Mucosa of stomach (tissue), 1 donor: ENCODE data around the gene STIP1.
"Not testable (repeated sequence)": the region's sequence is repeated elsewhere in the genome, so short reads cannot be mapped to it uniquely, and the experiment has no call there.

Source experiments
- H3K27me3 ChIP-seq: one replicate; pipeline ENCODE4 v1.7.0; 2013; ENCODE audit warnings: mild to moderate bottlenecking, low read length; ENCODE audit not compliant: control insufficient read depth, insufficient read depth
- H3K36me3 ChIP-seq: one replicate; pipeline ENCODE4 v1.7.0; 2013; ENCODE audit warnings: low read length; ENCODE audit not compliant: control insufficient read depth, insufficient read depth
- H3K4me1 ChIP-seq: one replicate; pipeline ENCODE4 v1.7.0; 2013; ENCODE audit warnings: mild to moderate bottlenecking, low read length; ENCODE audit not compliant: control insufficient read depth, insufficient read depth
- H3K4me3 ChIP-seq: one replicate; pipeline ENCODE4 v1.7.0; 2013; ENCODE audit warnings: low read length
- H3K9ac ChIP-seq: one replicate; pipeline ENCODE4 v1.7.0; 2013; ENCODE audit warnings: mild to moderate bottlenecking, low read length, moderate library complexity
- H3K9me3 ChIP-seq: one replicate; pipeline ENCODE4 v1.7.0; 2013; ENCODE audit warnings: mild to moderate bottlenecking, low read length, moderate library complexity; ENCODE audit not compliant: control insufficient read depth
- donor health status: Pancreatic carcinoma.

The STIP1 gene

DNA sequence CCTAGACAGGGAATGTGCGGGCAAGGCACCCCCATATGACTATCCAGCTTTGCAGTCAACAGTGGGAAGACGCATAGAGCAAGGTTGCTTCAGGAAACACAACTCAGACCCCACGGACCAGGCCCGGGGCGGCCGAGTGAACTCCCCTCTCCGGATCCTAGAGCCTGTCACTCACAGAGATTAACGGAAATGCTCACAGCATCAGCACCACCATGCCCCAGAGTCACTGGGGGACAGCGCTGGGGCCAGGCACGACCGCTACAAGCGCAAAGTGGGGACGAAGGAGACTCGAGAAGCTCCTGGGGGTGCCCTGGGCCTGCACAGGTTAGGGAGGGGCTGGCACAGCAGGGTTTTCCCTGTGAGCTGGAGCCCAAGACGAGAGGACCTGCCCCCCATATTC is 35.9 kb upstream of the STIP1 start:
- no peaks in the 10 kb centered on the region for H3K9me3 ChIP-seq
- no peak overlapping the region for H3K4me3 ChIP-seq
- no peaks in the 10 kb centered on the region for H3K36me3 ChIP-seq
- no peak overlapping the region for H3K9ac ChIP-seq
- peaks cover 19% of the 10 kb centered on the region for H3K4me1 ChIP-seq
- no peaks in the 10 kb centered on the region for H3K27me3 ChIP-seq

- Histone ChIP-seq H3K27me3 (no peaks in the 10 kb centered on the region), H3K36me3 (no peaks in the 10 kb centered on the region), H3K4me3 (no peak overlapping the region), H3K9ac (no peak overlapping the region), H3K9me3 (no peaks in the 10 kb centered on the region), H3K4me1 (peaks cover 19% of the 10 kb centered on the region)
These were observed 35.3 kb upstream of the STIP1 start for GRCh38 chr11:64150481-64151239.

GRCh38 chr11:64151337-64151736 is 34.6 kb upstream of the STIP1 start:
- H3K4me3 ChIP-seq: no peak overlapping the region
- H3K4me1 ChIP-seq: peaks cover 19% of the 10 kb centered on the region
- H3K36me3 ChIP-seq: no peaks in the 10 kb centered on the region
- H3K9ac ChIP-seq: no peak overlapping the region
- no peaks in the 10 kb centered on the region for H3K27me3 ChIP-seq
- H3K9me3 ChIP-seq: no peaks in the 10 kb centered on the region

DNA sequence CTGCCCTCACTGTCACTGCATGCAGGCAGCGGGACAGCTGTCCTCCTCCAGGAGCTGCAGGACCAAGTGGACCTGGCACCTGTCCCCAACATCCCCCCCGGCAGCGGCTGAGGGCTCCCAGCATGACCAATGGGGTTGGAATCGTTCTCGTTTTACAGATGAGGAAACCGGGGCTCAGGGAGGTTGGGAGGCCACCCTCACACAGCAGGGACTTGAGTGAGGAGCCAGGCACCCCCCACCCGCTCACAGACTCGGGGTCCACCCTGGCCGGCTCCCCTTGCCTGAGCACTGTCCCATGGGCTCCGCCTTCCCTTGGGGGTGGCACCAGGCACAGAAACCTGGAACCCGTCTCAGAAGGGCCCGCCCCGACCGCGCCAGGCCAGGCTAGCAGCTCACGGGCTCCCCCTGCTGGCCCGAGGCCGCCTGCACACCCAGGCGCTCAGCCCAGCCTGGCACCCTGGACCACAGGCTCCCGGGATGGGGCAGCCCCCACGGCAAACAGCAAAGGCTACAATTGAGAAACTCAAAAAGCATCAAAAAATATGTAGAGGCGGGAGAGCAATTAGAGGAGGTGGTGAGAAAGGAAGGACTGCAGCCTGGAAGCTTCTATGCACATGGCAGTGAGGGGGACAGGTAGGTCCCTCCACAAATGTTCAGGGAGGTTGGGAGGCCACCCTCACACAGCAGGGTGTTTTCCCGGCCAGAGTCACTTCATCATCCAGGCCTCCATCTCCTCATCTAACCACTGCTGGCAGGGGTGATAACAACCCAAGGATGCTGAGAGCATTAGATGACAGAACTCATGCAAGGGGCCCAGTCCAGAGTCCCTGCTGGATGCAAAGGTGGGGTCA is 32.9 kb upstream of the STIP1 start:
- Histone ChIP-seq H3K36me3 (no peaks in the 10 kb centered on the region), H3K9ac (no peak overlapping the region), H3K4me3 (no peak overlapping the region), H3K9me3 (no peaks in the 10 kb centered on the region), H3K27me3 (no peaks in the 10 kb centered on the region), H3K4me1 (peaks cover 18% of the 10 kb centered on the region)

- H3K4me1 ChIP-seq: peaks cover 10% of the 10 kb centered on the region
- no peaks in the 10 kb centered on the region for H3K36me3 ChIP-seq
- H3K9me3 ChIP-seq: no peaks in the 10 kb centered on the region
- H3K4me3 ChIP-seq: no peak overlapping the region
- H3K9ac ChIP-seq: no peak overlapping the region
- no peaks in the 10 kb centered on the region for H3K27me3 ChIP-seq
These were observed 32.2 kb upstream of the STIP1 start for GRCh38 chr11:64153812-64154211.

- no peaks in the 10 kb centered on the region for H3K27me3 ChIP-seq
- H3K36me3 ChIP-seq: no peaks in the 10 kb centered on the region
- no peaks in the 10 kb centered on the region for H3K9me3 ChIP-seq
- no peak overlapping the region for H3K9ac ChIP-seq
- no peak overlapping the region for H3K4me3 ChIP-seq
- H3K4me1 ChIP-seq: peaks cover 8% of the 10 kb centered on the region
These were observed 29.5 kb upstream of the STIP1 start for GRCh38 chr11:64156235-64157011.

- Histone ChIP-seq H3K9me3 (no peaks in the 10 kb centered on the region), H3K4me3 (no peak overlapping the region), H3K27me3 (no peaks in the 10 kb centered on the region), H3K9ac (no peak overlapping the region), H3K36me3 (no peaks in the 10 kb centered on the region), H3K4me1 (peaks cover 5% of the 10 kb centered on the region)
These were observed 28.2 kb upstream of the STIP1 start for GRCh38 chr11:64157631-64158394.

DNA sequence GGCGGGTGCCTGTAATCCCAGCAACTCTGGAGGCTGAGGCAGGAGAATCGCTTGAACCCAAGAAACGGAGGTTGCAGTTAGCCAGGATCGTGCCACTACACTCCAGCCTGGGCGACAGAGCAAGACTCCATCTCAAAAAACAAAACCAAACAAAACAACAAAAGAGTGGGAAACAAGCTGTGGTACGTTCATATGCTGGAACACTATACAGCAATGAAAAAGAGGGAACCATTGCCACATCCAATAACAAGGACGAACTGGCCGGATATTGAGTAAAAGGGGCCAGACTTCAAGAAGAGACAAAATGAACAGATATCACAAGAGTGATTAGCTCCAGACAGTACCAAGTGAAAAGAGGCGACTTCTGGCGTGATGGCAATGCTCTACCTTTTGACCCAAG is 24.9 kb upstream of the STIP1 start:
- no peaks in the 10 kb centered on the region for H3K27me3 ChIP-seq
- peaks cover 11% of the 10 kb centered on the region for H3K4me1 ChIP-seq
- H3K9ac ChIP-seq: no peak overlapping the region
- no peaks in the 10 kb centered on the region for H3K36me3 ChIP-seq
- no peak overlapping the region for H3K4me3 ChIP-seq
- H3K9me3 ChIP-seq: no peaks in the 10 kb centered on the region

- H3K4me1 ChIP-seq: peaks cover 16% of the 10 kb centered on the region
- H3K36me3 ChIP-seq, H3K9me3 ChIP-seq, H3K4me3 ChIP-seq, H3K9ac ChIP-seq, H3K27me3 ChIP-seq: not testable (repeated sequence)
These were observed 23.2 kb upstream of the STIP1 start for GRCh38 chr11:64162769-64163168.

- Histone ChIP-seq H3K27me3 (no peaks in the 10 kb centered on the region), H3K4me3 (no peak overlapping the region), H3K36me3 (no peaks in the 10 kb centered on the region), H3K9me3 (no peaks in the 10 kb centered on the region), H3K9ac (no peak overlapping the region), H3K4me1 (peaks cover 16% of the 10 kb centered on the region)
These were observed 22.0 kb upstream of the STIP1 start for GRCh38 chr11:64163951-64164350.

DNA sequence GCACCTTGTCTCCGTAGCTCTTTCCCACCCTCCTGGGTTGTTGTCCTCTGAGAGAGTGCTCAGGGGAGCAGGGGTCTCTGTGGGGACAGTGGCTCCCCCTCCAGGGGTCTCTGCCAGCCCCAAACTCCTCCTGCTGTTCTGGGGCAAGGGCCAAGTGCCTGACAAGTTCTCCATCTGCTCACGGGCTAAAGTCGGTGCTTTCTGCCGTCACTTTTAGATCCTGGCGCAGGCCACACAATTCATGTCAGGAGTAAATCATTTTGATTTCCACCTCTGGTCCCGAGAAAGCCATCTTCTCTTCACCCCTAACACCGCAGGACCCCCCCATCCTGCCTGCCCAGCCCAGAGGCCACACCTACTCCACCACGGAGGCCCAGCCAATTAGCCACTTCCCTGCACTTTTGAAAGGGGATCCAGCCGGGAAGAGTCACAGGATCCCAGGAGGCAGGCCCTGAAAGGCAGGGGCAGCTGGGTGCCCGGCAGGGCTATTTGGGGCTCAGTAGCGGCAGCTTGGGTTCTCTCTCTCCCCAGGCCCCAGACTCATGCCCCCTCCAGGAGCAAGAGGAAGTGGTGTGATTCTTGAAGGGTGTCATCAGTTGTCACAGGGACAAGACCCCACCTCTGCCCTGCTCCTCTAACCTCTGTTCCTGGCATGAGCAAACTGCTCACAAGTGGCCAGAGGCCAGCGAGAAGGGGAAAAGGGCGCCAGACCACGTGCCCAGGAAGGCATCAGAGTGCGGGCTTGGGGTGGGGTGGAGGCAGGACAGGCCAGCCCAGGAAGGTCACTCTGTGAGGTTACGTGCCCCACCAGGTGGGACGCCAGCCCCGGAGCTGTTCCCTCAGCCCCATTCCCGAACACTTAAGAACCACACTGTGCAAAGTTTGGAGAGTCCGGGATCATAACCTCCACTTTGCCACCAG is 21.3 kb upstream of the STIP1 start:
- peak overlapping the region; percentile 47 for H3K4me3 ChIP-seq
- peaks cover 16% of the 10 kb centered on the region for H3K4me1 ChIP-seq
- no peaks in the 10 kb centered on the region for H3K36me3 ChIP-seq
- no peaks in the 10 kb centered on the region for H3K27me3 ChIP-seq
- H3K9ac ChIP-seq: peak overlapping the region; percentile 25
- no peaks in the 10 kb centered on the region for H3K9me3 ChIP-seq
